Heart left ventricle (tissue), 13 donors: ENCODE data around the gene LIPC.

Experiments used
- POLR2A ChIP-seq, 2 donors: fragments of 450-650 bp; IDR thresholded peaks; one replicate each; pipeline ENCODE4 v1.6.1; 2017; ENCODE audit warnings: antibody characterized with exemption in 2 of 2, mild to moderate bottlenecking in 2 of 2, moderate library complexity in 2 of 2
- TF ChIP-seq, protein P1 (sequence below), 12 donors: fragments of 200-600 bp; sonication (generic) in 4 of 12; IDR thresholded peaks; one replicate each; pipeline versions ENCODE4 v1.5.0 to v1.8.0; 2018 to 2022; ENCODE audit warnings: antibody characterized with exemption in 12 of 12, mild to moderate bottlenecking in 5 of 12
- donor health status: ischemic (EF 13 %, LVEDD 7.1; RV severe dilation, severe dysfunction).
- donor health status: DM: no; HTN: yes; CAD: no.
- donor health status: DM: no; HTN: no; CAD: no.
- donor health status: ischemic (EF 25% LVEDD 6.9; RV normal size, moderate dysfunction).
- donor health status: ischemic (EF 25% LVEDD 5.7; RV mildly dilated, moderate dysfunction).
- donor health status: ischemic (EF 35%, LVEDD 5.7; RV mildly dilated, moderate dysfunction).
- donor health status: nonischemic (EF 11% LVEDD 7.7; RV severe dilation, severe dysfunction).
- donor health status: DM: yes; HTN: yes; CAD: no.
- donor health status: PGD.
- donor health status: ischemic (EF 29% LVEDD 5.4; RV normal size, mild dysfunction).
- donor health status: nonischemic (EF 23%, LVEDD 6.1; RV moderate dilation, normal function).

DNA sequence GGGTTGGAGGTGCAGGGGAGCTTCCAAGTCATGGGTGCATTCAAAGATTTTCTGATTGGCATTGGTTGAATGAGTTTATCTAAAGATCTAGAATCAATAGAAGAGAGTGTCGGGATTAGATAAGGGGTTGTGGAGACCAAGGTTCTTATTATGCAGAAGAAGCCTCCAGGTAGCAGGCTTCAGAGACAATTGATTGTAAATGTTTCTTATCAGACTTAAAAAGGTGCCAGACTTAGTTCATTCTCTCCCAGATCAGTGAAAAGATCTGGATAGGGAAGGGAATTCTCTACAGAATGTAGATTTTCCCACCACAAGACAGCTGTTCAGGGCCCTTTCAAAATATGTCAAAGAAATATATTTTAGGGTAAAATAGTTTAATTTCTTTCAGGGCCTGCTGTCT lies 129.5 kb downstream of the LIPC start:
- TF ChIP-seq POLR2A (IDR thresholded peaks at IDR 0.05): no peak
- TF ChIP-seq, protein P1, sequence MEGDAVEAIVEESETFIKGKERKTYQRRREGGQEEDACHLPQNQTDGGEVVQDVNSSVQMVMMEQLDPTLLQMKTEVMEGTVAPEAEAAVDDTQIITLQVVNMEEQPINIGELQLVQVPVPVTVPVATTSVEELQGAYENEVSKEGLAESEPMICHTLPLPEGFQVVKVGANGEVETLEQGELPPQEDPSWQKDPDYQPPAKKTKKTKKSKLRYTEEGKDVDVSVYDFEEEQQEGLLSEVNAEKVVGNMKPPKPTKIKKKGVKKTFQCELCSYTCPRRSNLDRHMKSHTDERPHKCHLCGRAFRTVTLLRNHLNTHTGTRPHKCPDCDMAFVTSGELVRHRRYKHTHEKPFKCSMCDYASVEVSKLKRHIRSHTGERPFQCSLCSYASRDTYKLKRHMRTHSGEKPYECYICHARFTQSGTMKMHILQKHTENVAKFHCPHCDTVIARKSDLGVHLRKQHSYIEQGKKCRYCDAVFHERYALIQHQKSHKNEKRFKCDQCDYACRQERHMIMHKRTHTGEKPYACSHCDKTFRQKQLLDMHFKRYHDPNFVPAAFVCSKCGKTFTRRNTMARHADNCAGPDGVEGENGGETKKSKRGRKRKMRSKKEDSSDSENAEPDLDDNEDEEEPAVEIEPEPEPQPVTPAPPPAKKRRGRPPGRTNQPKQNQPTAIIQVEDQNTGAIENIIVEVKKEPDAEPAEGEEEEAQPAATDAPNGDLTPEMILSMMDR (IDR thresholded peaks at IDR 0.05): no peak
